Activated CD4-positive, alpha-beta T cell treated with anti-CD3 and anti-CD28 coated beads, Interleukin-2, amount 50 U/mL, for 24 hours (primary cell): ENCODE results near the gene SCIMP.
"Not testable (repeated sequence)": the region's sequence is repeated elsewhere in the genome, so short reads cannot be mapped to it uniquely, and the experiment has no call there.

Experiments
- DNase-seq, 2 donors: peaks; one replicate each; pipeline ENCODE4 v3.0.0-alpha.2; 2020; ENCODE audit warnings: low read depth in 1 of 2, low spot score in 1 of 2

Gene SCIMP

DNA sequence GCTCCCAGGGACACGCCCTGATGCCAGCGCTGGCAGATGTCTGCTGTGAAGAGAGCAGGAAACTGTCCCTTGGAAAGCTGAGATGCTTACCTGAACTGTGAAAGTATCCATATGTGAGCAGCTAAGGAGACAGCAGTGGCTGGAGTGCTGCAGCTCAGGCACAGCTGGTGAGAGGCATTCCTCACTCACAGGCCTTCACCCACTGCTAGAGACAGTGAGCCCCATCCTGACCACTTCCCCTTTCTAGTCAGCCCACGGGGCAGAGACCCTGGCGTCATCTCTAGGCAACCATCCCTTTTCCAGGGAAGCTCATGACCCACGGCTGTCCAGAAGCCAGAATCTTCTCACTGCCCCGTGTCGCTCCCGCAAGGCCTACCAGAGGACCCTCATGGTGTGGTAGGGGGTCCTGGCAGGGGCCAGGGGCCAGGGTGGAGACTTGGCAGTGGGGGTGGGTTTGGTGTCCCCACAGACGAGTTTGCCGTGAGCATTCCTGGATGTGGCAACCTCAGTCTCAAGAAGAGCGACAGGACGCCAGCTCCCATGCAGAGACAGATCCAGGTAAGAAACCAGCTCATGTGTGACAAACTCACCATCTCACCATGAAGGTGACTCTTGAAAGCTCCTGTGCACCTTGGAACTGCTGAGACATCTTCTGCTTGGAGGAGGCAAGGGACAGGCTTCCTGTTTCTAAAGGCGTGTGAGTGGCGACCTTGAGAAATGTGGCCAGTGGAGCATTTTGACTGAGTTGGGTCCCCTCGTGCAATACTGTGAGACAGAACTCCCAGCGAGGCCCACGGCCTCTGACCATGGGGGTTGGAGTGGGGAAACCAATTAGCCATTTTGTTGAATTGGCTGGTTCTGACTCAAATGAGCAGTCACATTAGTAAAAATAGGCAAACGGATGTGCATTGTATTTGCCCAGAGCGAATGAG lies at the start of gene SCIMP:
SCIMP (minus strand) TSS at position 216 of the 932 bp plus-strand sequence; CDS start at position 111, 105 bp downstream.
- DNase-seq, result no peak

GRCh38 chr17:5283571-5284315 lies 49.1 kb upstream of the SCIMP start:
- DNase-seq, result no peak

- peak in 1 of 2 donors; percentile 27 for DNase-seq
These were observed 48.1 kb upstream of the SCIMP start for GRCh38 chr17:5282642-5283217.

DNA sequence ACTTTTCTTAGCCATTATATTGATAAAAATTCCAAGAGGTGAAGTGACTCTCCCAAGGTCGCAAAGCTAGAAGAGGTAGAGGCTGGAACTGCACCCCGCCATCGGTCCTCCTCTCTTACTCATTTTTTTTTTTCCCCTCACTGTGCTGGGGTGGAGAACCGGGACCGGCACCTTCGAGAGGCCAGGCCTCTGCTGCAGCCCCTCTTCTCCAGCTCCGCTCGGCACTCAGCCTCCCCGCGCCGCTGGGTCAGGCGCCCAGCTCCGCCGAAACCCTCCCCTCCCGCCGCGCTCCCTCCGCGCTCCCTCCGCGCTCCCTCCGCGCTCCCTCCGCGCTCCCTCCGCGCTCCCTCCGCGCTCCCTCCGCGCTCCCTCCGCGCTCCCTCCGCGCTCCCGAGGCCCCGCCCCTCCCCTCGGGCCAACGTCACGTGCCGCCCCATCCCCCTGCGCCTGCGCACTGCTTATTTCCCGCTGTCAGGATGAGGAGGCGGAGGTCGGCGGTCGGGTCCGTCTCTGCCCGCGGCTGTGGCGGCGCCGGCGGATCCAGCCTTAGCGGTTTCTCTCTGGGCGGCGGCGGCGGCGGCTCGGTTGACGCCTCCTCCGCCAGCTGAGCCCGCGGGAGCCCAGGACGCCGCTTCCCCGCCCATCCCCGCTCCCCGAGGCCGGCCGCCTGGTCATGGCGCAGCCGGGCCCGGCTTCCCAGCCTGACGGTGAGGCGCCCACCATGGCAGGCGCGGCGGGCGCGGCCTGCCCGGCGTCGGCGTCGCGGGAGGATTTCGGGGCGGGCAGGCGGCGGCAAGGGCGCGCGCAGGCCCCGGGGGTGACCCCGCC lies 47.4 kb upstream of the SCIMP start, which contains the start of gene RABEP1:
RABEP1 (plus strand) TSS at position 471 of the 828 bp plus-strand sequence; CDS start at position 674, 203 bp downstream.
- DNase-seq, result peak; percentile 91 to 94

- no peak for DNase-seq
These were observed 37.7 kb upstream of the SCIMP start for GRCh38 chr17:5272322-5272721.

DNA sequence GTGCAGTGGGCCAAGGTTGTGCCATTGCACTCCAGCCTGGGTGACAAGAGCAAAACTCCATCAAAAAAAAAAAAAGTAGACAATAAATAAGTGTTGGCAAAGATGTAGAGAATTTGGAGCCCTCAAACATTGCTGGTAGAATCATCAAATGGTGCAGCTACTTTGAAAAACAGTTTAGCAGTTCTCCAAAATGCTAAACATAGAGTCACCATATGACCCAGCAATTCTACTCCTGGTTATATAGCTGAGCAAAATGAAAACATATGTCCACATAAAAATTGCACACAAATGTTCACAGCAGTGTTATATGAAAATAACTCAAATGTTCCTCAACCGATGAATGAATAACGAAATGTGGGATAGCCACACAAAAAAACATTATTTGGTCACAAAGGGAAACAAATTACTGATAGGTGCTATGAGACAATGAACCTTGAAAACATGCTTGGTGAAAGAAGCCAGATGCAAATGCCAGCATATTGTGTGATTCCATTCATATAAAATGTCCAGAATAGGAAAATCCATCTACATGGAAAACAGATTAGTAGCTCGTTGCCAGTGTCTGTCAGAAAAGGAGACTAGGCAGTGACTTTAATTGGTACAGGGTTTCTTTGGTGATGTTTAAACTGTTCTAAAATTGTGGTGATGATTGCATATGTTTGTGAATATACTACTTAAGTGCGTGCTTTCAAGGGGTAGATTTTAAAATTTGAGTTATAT lies 34.7 kb upstream of the SCIMP start:
- no peak for DNase-seq

DNA sequence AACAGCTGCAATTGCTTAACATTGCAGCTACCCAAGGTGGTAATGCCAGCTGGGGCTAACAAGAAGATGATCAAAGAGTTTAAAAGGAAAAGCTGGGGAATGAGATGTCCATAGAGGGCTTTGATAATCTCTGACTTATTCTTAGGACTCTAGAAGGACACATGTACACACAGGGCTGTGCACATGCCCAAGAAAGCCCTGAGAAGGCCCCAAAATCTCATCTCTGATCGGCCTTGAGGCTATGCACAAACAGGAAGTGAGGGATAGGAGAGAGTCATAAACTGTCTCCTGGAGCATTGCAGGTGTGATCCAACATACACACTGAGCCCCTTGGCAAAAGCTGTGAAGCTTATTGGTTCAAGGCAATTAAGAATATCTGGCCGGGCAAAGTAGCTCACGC lies 30.2 kb upstream of the SCIMP start:
- DNase-seq, result no peak

DNA sequence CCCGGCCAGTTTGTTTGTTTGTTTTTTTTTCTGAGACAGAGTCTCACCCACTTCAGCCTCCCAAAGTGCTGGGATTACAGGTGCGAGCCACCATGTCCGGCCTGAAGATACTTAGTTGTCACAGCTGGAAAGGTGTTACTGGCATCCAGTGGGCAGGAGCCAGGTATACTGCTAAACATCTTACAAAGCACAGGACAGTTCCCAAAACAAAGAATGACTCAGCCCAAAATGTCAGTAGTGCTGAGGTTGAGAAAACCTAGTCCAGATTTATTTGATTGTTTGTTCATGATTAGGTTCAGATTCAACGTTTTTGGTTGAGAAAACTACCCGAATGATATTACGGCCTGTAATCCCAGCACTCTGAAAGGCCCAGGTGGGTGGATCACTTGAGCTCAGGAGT lies 28.8 kb upstream of the SCIMP start:
- no peak for DNase-seq

GRCh38 chr17:5262416-5262991 lies 27.8 kb upstream of the SCIMP start:
- no peak for DNase-seq

GRCh38 chr17:5260542-5260941 lies 25.9 kb upstream of the SCIMP start:
- no peak for DNase-seq

GRCh38 chr17:5257124-5257523 lies 22.5 kb upstream of the SCIMP start:
- no peak for DNase-seq

GRCh38 chr17:5254903-5255521 lies 20.4 kb upstream of the SCIMP start:
- DNase-seq, result no peak

DNA sequence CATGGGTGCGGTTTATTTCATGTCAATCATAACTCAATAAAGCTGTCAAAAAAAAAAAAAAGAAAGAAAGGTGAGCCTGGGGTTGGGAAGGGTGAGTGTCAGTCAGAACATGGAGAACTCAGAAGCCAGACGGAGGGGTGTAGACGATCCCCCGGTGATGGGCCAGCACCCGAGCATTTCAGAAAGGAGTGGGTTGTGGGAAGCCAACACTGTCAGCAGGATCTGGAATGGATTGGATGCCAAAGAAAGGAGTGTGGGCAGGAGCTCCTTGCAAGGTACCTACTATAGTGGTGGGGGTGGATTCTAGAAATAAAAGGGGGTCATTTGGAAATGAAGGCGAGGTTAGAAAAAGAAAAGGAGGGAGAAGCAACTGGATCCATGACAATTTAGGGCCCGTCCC lies 19.8 kb upstream of the SCIMP start:
- no peak for DNase-seq

GRCh38 chr17:5249615-5250014 lies 15.0 kb upstream of the SCIMP start:
- DNase-seq, result peak in 1 of 2 donors; percentile 69

DNA sequence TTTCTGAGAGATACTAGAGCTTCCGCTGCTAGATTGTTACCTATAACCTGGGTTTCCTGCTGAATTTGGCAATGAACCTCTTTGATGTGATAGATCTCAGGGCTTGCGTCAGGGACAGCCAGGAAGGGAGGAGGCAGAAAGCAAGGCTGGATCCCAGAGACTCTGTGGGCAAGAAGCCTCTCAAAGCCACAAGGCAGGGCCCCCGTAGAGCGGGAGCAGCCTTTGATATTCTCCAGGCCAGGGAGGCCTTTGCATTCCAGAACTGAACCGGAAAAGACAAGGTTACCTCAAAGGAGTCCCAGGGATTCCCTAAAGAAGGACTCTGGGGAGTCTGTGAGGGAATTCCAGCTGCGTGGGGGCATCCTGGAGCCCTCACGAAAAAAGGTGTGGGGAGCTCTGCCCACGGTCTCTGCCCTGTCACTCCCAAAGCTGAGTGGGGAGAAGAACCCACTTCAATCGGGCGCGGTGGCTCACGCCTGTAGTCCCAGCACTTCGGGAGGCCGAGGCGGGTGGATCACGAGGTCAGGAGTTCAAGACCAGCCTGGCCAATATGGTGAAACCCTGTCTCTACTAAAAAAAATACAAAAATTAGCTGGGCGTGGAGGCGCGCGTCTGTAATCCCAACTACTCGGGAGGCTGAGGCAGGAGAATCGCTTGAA lies 14.3 kb upstream of the SCIMP start:
- no peak for DNase-seq

DNA sequence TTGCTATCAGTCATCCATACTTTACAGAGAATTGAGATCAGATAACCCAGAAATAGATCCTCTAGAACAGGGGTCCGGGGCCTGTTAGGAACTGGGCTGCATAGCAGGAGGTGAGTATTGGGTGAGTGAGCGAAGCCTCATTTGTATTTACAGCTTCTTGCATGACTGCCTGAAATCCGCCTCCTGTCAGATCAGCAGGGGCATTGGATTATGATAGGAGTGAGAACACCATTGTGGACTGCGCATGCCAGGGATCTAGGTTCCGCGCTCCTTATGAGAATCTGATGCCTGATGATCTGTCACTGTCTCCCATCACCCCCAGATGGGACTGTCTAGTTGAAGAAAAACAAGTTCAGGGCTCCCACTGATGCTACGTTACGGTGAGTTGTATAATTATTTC lies 13.0 kb upstream of the SCIMP start:
- DNase-seq, result no peak

DNA sequence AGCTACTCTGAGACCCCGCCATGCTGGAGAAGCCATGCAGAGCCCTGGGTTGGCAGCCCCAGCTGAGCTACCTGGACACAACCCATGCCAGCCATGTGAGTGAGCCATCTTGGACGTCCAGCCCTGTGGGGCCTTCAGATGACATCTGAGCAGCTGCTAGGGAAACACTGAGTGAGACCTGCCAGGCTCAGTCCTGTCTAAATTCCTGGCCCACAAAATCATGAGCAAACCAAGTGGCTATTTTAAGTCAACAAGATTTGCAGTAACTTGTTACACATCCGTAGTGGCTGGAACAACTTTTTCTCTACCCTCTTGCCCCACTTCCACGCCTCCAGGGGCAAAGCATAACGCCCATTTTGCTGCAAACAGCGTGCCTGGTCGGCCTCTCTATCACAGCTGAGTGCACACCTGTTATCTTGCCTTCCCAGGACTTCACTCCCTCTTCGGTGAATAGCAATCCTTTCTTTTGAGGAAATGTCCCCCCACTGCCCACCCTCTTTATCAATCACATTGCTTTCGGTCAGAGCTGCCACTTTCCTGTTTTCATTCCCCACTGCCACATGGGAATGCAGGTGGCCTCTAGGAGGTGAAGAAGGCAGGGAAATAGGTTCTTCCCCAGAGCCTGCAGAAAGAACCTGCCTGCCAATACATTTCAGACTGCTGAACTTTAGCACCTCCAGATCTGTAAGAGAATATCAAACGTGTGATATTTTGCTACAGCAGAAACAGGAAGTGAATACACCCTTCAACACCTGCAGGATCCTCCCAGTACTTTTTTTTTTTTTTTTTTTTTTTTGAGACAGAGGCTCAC lies 7.4 kb upstream of the SCIMP start:
- DNase-seq, result no peak

DNA sequence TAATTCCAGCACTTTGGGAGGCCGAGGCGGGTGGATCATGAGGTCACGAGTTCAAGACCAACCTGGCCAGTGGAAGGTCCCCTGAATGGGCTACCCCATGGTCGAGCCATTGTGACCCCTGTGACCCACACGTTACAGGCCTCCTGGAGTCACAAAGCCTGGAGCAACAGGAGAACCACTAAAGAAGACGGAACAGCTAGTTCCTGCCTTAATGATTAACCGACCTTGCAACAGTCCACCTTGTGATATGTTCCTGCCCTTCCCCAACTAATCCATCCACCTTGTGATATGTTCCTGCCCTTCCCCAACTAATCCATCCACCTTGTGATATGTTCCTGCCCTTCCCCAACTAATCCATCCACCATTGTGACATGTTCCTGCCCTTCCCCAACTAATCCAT lies 5.1 kb upstream of the SCIMP start:
- not testable (repeated sequence) for DNase-seq
